Lower lobe of right lung (tissue), 2 donors: Measurements from ENCODE around the gene UGGT2. TPM values are rescaled to one million over a fixed set of nuclear protein-coding genes. Genes with fewer than 3 reads are reported as not detected.

Experiments
- ATAC-seq, 2 donors: fragments of 200-7000 bp; cut with Tn5 transposase; one replicate each; pipeline ENCODE4 v1.9.1; 2020 to 2022; ENCODE audit warnings: mild to moderate bottlenecking in 2 of 2, moderate library complexity in 2 of 2
- DNase-seq: peaks from one replicate; pipeline ENCODE4 v3.0.0-alpha.2; 2020
- H3K27ac ChIP-seq: fragments of 200-600 bp; one replicate; pipeline ENCODE4 v1.8.0; 2022
- H3K27me3 ChIP-seq: fragments of 200-600 bp; one replicate; pipeline ENCODE4 v1.8.0; 2022; ENCODE audit warnings: low read depth
- H3K36me3 ChIP-seq: fragments of 200-600 bp; one replicate; pipeline ENCODE4 v1.8.0; 2022; ENCODE audit warnings: mild to moderate bottlenecking
- H3K4me1 ChIP-seq: fragments of 200-600 bp; one replicate; pipeline ENCODE4 v1.8.0; 2022
- H3K4me3 ChIP-seq: fragments of 200-600 bp; one replicate; pipeline ENCODE4 v1.8.0; 2022; ENCODE audit warnings: mild to moderate bottlenecking
- H3K9me3 ChIP-seq: fragments of 200-600 bp; one replicate; pipeline ENCODE4 v1.8.0; 2022
- intact Hi-C: fragments of 100-400 bp; cut with DNase I; formaldehyde crosslinking; loops from one replicate; pipeline ENCODE4 v1.11.0; 2022
- long read RNA-seq: library from polyadenylated mRNA; unstranded; transcript quantifications from one replicate; pipeline ENCODE4 v2.0.0, GENCODE V29; 2021
- total RNA-seq: library from RNA; stranded (reverse); fragmentation: NEBNext Ultra II Directional; extraction: Animal tissue kit (Norgen Biotek cat#: 25700); gene quantifications from one replicate; pipeline ENCODE4 v1.2.1, GENCODE V29; 2021
- TF ChIP-seq, protein P1 (sequence below): fragments of 200-600 bp; IDR thresholded peaks from one replicate; pipeline ENCODE4 v1.8.0; 2022; ENCODE audit warnings: antibody characterized with exemption, mild to moderate bottlenecking
- donor health status: DM: no; HTN: yes; CAD: no; lungs with severe emphysema.

Gene UGGT2, protein sequence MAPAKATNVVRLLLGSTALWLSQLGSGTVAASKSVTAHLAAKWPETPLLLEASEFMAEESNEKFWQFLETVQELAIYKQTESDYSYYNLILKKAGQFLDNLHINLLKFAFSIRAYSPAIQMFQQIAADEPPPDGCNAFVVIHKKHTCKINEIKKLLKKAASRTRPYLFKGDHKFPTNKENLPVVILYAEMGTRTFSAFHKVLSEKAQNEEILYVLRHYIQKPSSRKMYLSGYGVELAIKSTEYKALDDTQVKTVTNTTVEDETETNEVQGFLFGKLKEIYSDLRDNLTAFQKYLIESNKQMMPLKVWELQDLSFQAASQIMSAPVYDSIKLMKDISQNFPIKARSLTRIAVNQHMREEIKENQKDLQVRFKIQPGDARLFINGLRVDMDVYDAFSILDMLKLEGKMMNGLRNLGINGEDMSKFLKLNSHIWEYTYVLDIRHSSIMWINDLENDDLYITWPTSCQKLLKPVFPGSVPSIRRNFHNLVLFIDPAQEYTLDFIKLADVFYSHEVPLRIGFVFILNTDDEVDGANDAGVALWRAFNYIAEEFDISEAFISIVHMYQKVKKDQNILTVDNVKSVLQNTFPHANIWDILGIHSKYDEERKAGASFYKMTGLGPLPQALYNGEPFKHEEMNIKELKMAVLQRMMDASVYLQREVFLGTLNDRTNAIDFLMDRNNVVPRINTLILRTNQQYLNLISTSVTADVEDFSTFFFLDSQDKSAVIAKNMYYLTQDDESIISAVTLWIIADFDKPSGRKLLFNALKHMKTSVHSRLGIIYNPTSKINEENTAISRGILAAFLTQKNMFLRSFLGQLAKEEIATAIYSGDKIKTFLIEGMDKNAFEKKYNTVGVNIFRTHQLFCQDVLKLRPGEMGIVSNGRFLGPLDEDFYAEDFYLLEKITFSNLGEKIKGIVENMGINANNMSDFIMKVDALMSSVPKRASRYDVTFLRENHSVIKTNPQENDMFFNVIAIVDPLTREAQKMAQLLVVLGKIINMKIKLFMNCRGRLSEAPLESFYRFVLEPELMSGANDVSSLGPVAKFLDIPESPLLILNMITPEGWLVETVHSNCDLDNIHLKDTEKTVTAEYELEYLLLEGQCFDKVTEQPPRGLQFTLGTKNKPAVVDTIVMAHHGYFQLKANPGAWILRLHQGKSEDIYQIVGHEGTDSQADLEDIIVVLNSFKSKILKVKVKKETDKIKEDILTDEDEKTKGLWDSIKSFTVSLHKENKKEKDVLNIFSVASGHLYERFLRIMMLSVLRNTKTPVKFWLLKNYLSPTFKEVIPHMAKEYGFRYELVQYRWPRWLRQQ (N-terminal part only)
- 18.0 TPM for total RNA-seq
- long read RNA-seq, full-length matches to known transcripts, result 3 of 13 reads
- long read RNA-seq, partial matches to known transcripts, result 5 of 13 reads
- long read RNA-seq, other reads (novel, unspliced or antisense), result 5 of 13 reads

DNA sequence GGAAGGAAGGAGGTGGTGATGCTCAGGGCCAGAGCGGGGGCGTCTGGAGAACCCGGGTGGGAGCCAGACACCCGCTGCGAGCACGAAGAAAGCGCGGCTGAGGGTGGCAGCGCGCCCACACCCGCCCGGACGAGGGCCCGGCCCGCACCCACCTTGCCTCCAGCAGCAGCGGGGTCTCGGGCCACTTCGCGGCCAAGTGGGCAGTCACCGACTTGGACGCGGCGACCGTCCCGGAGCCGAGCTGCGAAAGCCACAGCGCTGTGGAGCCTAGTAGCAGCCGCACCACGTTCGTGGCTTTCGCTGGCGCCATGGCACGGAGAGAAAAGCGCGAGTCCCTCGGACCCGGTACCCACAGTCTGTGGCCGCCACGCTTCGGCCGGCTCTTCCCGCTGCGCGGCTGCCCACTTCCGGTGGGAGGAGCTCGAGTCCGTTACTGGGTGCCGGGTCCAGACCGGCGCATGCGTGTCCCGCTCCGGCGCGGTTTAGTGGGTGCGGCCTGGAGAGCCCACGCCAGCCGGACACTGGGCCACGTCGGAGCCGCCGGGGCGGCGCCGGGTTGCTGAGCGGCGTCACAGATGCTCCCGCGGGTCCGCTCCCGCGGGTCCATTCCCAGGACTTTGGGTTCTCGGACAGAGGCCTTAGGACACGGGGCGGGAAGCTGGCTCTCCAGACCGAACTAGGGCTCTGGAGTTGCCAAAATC lies at the start of gene UGGT2:
Gene UGGT2, minus strand, starts transcription at position 399 of the 701 bp plus-strand sequence. Its CDS starts 89 bp downstream, at position 310.
- TF ChIP-seq, protein P1, sequence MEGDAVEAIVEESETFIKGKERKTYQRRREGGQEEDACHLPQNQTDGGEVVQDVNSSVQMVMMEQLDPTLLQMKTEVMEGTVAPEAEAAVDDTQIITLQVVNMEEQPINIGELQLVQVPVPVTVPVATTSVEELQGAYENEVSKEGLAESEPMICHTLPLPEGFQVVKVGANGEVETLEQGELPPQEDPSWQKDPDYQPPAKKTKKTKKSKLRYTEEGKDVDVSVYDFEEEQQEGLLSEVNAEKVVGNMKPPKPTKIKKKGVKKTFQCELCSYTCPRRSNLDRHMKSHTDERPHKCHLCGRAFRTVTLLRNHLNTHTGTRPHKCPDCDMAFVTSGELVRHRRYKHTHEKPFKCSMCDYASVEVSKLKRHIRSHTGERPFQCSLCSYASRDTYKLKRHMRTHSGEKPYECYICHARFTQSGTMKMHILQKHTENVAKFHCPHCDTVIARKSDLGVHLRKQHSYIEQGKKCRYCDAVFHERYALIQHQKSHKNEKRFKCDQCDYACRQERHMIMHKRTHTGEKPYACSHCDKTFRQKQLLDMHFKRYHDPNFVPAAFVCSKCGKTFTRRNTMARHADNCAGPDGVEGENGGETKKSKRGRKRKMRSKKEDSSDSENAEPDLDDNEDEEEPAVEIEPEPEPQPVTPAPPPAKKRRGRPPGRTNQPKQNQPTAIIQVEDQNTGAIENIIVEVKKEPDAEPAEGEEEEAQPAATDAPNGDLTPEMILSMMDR, result no peak

GRCh38 chr13:96100457-96101220 lies 47.4 kb upstream of the UGGT2 start:
- Histone ChIP-seq H3K27ac (no peak overlapping the region), H3K36me3 (no peaks in the 10 kb centered on the region), H3K27me3 (peaks cover 6% of the 10 kb centered on the region), H3K4me3 (no peak overlapping the region), H3K4me1 (no peaks in the 10 kb centered on the region), H3K9me3 (no peaks in the 10 kb centered on the region)
- intact Hi-C loops, result no loop called here
- DNase-seq (no peak), ATAC-seq (no peak)
- TF ChIP-seq, protein P1, result no peak

More for the DNA sequence above, at the start of gene UGGT2:
- no peaks in the 10 kb centered on the region for H3K9me3 ChIP-seq
- peak; percentile 100 for ATAC-seq
- intact Hi-C loops, result no loop called here
- peaks cover 4% of the 10 kb centered on the region for H3K4me1 ChIP-seq
- no peaks in the 10 kb centered on the region for H3K36me3 ChIP-seq
- no peaks in the 10 kb centered on the region for H3K27me3 ChIP-seq
- DNase-seq, result peak; percentile 97
- peak within 1 kb of the TSS; percentile 81 for H3K4me3 ChIP-seq
- peak within 1 kb of the TSS; percentile 88 for H3K27ac ChIP-seq

DNA sequence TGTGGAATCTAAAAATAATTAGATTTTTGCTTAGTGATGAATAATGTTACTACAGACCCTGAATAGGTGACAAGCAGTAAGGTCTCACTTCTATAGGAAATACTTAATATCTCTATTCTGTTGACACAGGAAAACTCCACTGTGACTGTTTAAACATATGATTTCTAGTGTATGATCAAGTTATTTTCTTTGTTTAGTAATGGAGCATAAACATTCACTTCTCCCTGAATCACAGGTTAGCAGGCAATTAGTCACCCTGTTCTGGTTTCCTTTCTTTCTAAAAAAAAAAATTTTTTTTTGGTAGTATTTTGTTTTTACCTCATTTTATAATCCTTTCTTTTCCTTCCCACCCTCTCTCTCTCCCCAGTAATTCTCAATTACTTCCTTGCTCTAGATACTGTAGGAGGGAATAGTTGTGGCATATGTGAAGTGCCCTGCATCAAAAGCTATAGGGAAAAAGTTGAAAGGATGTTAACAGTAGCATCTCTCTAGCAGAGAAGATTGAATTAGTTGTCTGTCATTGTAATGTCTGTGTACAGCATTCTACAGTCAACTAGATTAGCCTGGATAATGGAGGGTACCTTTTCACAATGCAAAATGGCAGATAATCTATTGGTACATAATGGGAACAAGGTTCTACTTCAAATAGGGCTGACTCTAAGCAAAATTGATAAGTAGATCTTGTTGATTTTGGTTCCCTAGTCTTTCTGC lies 40.2 kb upstream of the UGGT2 start:
- Histone ChIP-seq H3K4me1 (peaks cover 11% of the 10 kb centered on the region), H3K27ac (no peak overlapping the region), H3K9me3 (no peaks in the 10 kb centered on the region), H3K4me3 (no peak overlapping the region), H3K27me3 (peaks cover 58% of the 10 kb centered on the region), H3K36me3 (no peaks in the 10 kb centered on the region)
- ATAC-seq (no peak), DNase-seq (no peak)
- TF ChIP-seq, protein P1, result no peak
- intact Hi-C loops, result no loop called here
